Fibroblast of skin of left quadriceps (primary cell): ENCODE measurements around the gene FXYD1.
A peak's percentile ranks its signal among the peaks of the same experiment; 100 is the strongest.

ENCODE experiments used
- DNase-seq, 2 experiments: peaks; one replicate each; pipeline ENCODE4 v3.0.0-alpha.2; 2013; ENCODE audit warnings: low read depth in 2 of 2

FXYD1 gene

DNA sequence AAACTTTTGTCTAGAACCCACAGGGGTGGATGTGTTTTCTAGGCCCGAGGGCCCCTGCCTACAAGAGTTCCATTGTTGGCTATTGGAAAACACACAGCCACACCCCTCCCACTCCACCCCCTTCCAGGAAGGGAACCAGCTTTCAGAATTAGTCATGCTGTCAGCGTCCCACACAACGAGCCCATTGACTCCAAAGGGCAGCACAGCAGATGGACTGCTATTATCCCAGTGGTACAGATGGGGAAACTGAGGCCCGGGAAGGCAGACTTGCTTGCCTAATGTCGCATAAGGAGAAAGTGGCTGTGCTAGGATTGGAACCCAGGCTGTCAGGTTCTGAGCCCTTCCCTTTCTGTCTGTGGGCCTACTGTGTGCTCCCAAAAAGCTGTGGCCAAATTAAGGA lies 31.1 kb upstream of the FXYD1 start:
- no peak for DNase-seq

DNA sequence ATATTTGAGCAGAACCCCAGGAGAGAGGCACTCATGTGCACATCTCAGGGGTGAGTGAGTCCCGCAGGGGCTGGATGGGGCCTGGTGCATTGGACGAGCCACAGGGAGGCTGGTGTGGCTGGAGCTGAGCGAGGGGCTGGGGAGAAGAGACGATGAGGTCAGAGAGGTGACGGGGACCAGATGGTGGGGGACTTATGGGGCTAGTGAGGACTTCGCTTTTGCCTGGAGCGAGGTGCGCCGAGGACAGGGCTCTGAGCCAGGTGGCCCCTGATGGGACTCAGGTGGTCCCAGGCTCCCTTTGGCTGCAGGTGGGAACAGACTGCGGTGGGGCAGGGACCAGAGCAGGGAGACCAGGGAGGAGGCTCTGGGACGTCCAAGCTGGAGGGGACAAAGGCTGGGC lies 29.9 kb upstream of the FXYD1 start:
- no peak for DNase-seq

GRCh38 chr19:35109395-35110112 lies 29.1 kb upstream of the FXYD1 start:
- DNase-seq = no peak

DNA sequence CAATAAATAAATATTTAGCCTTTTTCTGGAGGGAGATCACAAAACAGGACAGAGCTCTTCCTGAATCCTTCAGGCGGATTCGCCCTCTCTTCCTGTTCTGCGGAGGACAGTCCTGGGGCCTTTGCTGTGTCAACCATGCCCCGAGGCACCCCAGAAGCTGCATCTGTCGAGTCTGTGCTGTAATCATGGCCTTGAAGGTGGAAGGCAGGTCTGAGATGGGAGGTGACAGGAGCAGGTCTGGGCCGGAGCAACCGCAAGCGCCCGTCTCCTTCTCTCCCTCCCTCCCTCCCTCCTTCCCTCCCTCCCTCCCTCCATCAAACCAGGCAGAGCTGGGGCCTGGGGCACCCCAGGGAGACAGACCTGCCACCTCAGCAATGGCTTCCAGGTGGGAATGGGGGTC lies 27.6 kb upstream of the FXYD1 start:
- DNase-seq = no peak

- no peak for DNase-seq
These were observed 25.5 kb upstream of the FXYD1 start for GRCh38 chr19:35112995-35113688.

DNA sequence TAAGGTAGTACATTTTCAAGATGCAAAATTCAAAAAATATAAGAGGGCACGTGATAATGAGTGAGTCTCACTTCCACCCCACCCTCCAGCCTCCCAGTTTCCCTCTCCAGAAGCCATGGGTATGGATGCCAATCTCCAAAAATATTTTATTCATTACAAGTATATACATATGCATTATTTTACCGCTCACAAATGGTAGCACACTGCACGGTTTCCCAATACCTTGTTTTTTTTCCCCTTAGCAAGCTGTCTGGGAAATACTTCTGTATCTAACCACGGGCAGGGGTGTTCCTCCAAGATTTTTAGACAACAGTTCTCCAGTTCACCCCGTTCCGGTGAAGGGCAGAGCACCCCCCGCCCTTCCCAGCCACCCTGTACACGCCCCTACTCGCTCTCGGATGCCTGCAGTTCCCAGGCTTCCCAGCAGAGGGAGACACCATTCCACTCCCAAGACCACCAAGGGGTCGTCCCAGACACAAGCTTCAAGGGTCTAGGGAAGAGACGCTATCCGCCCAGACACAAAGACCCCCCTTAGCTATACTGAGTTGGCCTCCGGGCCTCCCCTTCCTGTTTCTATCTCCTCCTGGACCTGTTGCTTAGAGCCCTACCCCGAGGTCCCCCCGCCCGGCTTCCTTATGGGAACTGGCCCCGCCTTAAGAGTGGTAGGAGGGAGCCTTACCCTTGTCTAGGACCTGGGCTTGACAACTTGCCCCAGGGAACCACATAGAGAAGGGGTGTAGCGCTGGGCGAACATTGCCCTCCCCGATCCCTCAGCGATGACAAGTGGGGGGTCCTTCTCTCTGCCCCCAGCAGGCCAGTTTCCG lies 24.1 kb upstream of the FXYD1 start:
- peak in 1 of 2 experiments; percentile 19 for DNase-seq

DNA sequence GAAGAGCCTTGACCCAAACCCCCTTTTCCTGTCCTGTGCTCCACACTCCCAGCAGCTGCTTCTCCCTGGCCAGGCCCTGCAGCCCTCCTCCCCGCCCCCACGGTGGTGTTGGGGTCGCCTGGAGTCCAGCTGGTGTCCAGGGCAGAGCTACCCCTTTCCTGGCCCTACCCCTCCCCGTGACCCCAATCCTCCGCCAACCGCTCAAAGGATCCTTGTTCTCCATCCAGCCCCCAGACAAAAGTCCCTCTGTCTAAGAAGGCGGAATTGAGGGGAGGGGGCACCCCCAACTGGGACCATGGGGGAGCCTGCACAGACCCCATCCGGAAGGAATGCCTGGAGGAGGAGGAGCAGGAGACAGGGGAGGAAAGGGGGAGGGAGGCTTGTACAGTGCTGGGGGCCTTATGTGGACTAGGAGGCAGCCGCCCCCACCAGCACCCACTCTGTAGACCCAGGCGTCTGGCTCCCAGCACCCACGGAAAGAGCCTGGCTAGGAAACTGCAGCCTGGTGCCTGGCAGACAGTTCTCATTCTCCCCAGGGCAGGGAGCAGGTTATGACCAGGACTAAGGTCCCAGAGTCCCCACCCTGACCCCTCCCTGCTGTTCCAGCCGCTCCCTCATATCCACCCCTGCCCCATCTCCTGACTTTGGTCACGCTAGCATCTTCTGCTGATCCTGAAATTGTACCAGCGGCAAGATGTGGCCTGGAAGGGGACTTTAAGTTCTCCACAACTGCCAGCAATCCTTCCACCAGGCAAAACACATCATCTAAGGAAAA lies 23.3 kb upstream of the FXYD1 start, which contains the start of gene FXYD3:
Gene FXYD3, plus strand, starts transcription at position 647 of the 775 bp plus-strand sequence. CDS start 3,554 bp downstream, outside the sequence.
- no peak for DNase-seq

- DNase-seq = no peak
These were observed 22.4 kb upstream of the FXYD1 start for GRCh38 chr19:35116072-35116801.

DNA sequence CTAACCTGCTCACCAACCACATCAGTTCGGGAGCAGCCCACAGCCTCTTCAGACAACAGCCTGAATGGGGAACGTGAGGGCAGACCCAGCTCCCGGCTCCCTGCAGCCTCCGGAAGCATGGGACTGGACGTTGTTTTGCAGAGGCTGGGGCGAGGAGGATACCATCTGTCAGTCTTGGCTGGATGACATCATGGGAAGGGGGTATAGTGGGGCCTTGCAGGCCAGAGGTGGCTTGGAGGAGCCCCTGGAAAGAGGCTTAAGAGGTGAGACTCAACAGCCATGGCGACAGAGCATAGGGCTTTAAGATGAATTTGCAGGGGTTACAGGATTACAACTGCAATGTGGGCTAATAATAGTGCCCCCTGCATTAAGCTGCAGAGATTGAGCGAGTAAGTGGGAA lies 21.5 kb upstream of the FXYD1 start:
- DNase-seq = no peak

GRCh38 chr19:35117799-35118198 lies 20.8 kb upstream of the FXYD1 start:
- DNase-seq = no peak

DNA sequence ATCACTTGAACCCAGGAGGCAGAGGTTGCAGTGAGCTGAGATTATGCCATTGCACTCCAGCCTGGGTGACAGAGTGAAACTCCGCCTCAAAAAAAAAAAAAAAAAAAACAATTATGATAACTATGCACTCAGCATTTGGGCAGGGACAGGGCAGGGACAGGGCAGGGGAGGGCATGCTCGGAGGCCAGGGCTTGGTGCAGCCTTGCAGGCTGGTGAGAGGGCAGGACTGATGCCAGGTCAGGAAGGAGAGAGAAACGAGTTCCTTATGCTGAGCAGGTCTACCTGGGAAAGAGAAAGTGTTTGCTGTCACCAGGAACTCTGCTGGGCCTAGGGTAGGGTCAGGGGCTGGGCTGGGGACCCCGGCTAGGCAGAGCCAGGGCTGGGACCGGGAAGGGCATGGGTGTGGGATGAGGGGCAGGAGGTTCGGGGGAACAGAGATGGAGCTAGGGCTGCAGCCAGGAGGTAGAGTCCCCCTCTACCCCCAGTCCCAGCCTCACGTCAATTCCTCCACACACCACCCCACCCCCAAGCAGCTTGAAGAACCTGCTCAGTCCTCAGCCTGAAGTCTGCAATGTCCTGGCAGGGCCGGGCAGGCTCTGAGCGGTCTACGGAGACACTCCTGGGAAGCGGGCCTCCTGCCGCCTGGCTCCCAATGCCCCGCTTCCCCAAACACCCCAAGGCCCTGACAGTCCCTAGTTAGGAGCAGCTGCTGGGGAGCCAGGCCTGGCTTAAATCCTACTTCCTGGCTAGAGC lies 20.2 kb upstream of the FXYD1 start:
- DNase-seq = no peak

DNA sequence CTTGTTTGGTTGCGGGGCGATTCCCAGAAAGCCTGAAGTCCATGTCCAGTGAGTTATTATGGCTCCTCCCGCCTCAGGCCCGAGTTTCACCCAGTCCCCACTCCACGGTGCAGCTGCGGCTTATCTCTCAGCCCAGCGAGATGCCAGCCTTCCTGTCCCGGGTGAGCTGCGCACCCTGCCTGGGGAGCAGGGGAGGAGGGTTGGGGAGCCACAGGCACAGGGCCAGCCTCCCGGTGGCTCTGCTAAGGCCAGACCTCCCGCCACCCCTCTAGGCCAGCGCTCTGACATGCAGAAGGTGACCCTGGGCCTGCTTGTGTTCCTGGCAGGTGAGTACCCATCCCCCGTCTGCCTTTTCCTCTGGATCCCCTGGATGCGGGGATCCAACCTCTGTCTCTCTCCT lies 19.5 kb upstream of the FXYD1 start:
- no peak for DNase-seq

DNA sequence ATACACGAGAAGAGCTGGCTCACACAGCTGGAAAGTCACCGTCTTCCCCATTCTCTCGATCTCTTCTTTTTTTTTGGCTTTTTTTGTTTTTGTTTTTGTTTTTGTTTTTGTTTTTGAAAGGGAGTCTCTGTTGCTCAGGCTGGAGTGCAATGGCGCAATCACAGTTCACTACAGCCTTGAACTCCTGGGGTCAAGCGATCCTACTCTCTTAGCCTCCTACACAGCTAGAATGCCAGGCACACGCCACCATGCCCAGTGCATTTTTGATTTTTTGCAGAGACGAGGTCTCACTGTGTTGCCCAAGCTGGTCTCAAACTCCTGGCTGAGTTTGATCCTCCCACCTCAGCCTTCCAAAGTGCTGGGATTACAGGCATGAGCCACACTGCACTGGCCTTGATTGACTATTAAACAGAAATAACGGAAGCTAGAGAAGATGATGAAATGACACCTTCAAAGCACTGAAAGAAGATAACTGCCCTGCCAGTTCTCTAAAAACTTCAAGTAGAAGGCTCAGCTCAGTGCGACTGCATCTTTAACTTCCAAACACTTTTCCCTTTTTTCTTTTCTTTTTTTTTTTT lies 19.0 kb upstream of the FXYD1 start:
- no peak for DNase-seq

GRCh38 chr19:35120492-35120891 lies 18.1 kb upstream of the FXYD1 start:
- DNase-seq = peak; percentile 64 to 74

GRCh38 chr19:35120898-35121297 lies 17.7 kb upstream of the FXYD1 start:
- no peak for DNase-seq

DNA sequence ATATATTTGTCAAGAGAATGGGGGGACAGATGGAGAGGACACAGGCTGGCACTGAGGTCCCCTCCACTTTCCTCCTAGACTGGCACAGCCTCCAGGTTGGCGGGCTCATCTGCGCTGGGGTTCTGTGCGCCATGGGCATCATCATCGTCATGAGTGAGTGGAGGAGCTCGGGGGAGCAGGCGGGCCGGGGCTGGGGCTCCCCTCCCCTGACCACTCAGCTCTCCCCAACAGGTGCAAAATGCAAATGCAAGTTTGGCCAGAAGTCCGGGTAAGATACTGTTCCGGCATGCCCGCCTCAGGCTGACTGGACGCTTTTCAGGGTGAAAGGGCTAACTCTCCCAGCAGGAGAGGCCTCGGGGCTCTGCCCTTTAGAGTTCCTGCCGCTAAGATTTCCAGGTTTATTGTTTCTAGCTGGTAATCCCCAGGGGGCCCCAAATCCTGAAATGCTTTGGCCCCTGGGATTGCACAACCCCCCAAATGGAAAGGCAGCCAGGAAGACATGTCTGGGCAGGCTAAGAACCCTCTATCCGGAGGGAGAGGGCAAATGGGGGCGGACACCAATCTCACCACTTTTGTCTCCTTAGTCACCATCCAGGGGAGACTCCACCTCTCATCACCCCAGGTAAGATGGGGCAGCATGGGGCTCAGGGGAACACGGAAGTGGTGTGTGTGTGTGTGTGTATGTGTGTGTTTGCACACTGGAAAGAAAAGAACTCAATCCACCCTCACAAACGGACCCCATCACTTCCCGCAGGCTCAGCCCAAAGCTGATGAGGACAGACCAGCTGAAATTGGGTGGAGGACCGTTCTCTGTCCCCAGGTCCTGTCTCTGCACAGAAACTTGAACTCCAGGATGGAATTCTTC lies 15.7 kb upstream of the FXYD1 start:
- DNase-seq = no peak

DNA sequence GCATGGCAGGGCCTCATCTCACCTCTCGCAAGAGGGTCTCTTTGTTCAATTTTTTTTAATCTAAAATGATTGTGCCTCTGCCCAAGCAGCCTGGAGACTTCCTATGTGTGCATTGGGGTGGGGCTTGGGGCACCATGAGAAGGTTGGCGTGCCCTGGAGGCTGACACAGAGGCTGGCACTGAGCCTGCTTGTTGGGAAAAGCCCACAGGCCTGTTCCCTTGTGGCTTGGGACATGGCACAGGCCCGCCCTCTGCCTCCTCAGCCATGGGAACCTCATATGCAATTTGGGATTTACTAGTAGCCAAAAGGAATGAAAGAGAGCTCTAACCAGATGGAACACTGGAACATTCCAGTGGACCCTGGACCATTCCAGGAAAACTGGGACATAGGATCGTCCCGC lies 15.1 kb upstream of the FXYD1 start:
- DNase-seq = no peak

DNA sequence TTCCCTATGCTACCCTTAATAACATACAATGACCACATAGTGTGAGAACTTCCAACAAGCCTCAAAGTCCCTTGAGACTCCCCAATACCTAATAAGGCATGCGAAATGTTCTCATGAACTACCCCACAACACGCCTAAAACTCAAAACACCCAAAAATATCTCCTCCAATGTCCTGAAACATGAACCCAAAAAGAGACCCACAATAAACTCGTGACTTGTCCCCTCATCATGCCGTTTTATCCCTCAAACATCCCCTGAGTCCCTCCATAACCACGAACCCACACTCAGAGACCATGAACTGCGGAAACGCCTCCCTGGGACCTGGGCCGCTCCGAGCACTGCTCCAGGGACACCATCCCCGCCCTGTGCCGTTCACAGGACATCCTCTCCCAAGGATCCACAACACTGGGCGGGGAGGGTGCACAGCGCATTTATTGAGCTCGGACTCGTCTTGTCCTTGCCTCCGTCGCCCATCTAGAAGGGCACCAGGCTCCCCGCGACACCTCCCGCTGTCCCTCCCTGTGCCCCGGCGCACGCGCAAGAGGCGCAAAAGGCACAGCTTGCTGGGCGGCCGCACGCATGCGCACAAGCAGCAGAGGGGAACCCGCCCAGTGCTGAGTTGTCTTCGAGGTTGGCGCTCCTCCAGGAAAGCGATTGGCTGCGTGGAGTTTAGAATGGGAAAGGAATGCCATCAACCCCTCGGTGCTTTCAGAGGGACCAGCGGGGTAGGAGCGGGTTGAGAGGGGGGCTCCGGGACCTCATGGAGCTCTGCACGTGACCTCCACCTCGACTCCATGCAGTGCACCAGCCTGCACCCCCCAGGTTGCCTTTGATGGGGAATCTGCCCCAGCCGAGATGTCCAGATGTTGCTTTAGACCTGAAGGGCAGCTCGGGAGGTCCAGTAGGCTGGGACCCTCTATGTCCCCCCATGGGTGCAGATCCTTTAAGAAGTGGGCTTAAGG lies 14.2 kb upstream of the FXYD1 start:
- DNase-seq = peak; percentile 86 to 90
